ENCODE results near the gene LRCOL1.
A peak's percentile ranks its signal among the peaks of the same experiment; 100 is the strongest.

Gene LRCOL1
- long read RNA-seq, donor 1 = 0 reads
- long read RNA-seq, donor 2, partial matches to known transcripts = 0 of 1 reads
- long read RNA-seq, donor 2, other reads (novel, unspliced or antisense) = 0 of 1 reads
- long read RNA-seq, donor 3, partial matches to known transcripts = 0 of 1 reads
- long read RNA-seq, donor 3, other reads (novel, unspliced or antisense) = 0 of 1 reads
- long read RNA-seq, donor 4, partial matches to known transcripts = 7 of 8 reads
- long read RNA-seq, donor 4, other reads (novel, unspliced or antisense) = 0 of 8 reads
- long read RNA-seq, donor 5 = 0 reads
- long read RNA-seq, donor 6 = 0 reads
- long read RNA-seq, donor 7 = 0 reads
- long read RNA-seq, donor 8 = 0 reads

- DNase-seq = no peak
Measured at GRCh38 chr12:132610051-132610759, at the start of gene LRCOL1. LRCOL1 (minus strand) TSS chr12:132610582; CDS start chr12:132606251, 4,331 bp downstream.

- DNase-seq = no peak
Measured at GRCh38 chr12:132660052-132660451, 49.7 kb upstream of the LRCOL1 start.

GRCh38 chr12:132659146-132659545, 48.8 kb upstream of the LRCOL1 start:
- DNase-seq = no peak

- no peak for DNase-seq
Measured at GRCh38 chr12:132658149-132658894, 47.9 kb upstream of the LRCOL1 start.

- no peak for DNase-seq
Measured at GRCh38 chr12:132657004-132657727, 46.8 kb upstream of the LRCOL1 start.

GRCh38 chr12:132653567-132654290, 43.3 kb upstream of the LRCOL1 start:
- no peak for DNase-seq

- no peak for DNase-seq
Measured at GRCh38 chr12:132651444-132652100, 41.2 kb upstream of the LRCOL1 start.

GRCh38 chr12:132649226-132649945, 39.0 kb upstream of the LRCOL1 start:
- DNase-seq = no peak

- no peak for DNase-seq
Measured at GRCh38 chr12:132648616-132649225, 38.3 kb upstream of the LRCOL1 start.

- DNase-seq = no peak
Measured at GRCh38 chr12:132647858-132648257, 37.5 kb upstream of the LRCOL1 start.

- no peak for DNase-seq
Measured at GRCh38 chr12:132646850-132647249, 36.5 kb upstream of the LRCOL1 start.

- no peak for DNase-seq
Measured at GRCh38 chr12:132642846-132643835, 32.8 kb upstream of the LRCOL1 start.

- no peak for DNase-seq
Measured at GRCh38 chr12:132641811-132642650, 31.6 kb upstream of the LRCOL1 start.

- DNase-seq = no peak
Measured at GRCh38 chr12:132640936-132641335, 30.6 kb upstream of the LRCOL1 start.

- DNase-seq = no peak
Measured at GRCh38 chr12:132639956-132640520, 29.7 kb upstream of the LRCOL1 start.

GRCh38 chr12:132638541-132639408, 28.4 kb upstream of the LRCOL1 start:
- peak; percentile 58 for DNase-seq

All from right kidney (tissue), 9 donors.